Left renal pelvis (tissue), 4 donors: ENCODE results near the gene RGPD3. TPM values are rescaled to one million over a fixed set of nuclear protein-coding genes. Genes with fewer than 3 reads are reported as not detected.
"Not testable (repeated sequence)": the region's sequence is repeated elsewhere in the genome, so short reads cannot be mapped to it uniquely, and the experiment has no call there.

Experiments used
- DNase-seq, 4 donors: peaks; one replicate each; pipeline ENCODE4 v3.0.0-alpha.2; 2013; ENCODE audit warnings: low read depth in 4 of 4, low spot score in 3 of 4
- polyA plus RNA-seq, 4 donors: library from polyadenylated mRNA; unstranded; fragments of 120-200 nt; gene quantifications; one replicate each; pipeline ENCODE4 v1.2.1, GENCODE V29; 2013; ENCODE audit not compliant: insufficient read length in 4 of 4

RGPD3 gene
- under 1 TPM in 3 of 4 donors, not detected in 1; 0.23 to 0.63 (median 0.47) TPM for polyA plus RNA-seq

- DNase-seq, result not testable (repeated sequence)
Observed at GRCh38 chr2:106468107-106468506, at the start of gene RGPD3. RGPD3 (minus strand) TSS chr2:106468413; CDS start chr2:106468288, 125 bp downstream.

GRCh38 chr2:106517329-106517728 is 49.1 kb upstream of the RGPD3 start:
- DNase-seq, result no peak

- DNase-seq, result no peak
Observed at GRCh38 chr2:106516864-106517263, 48.7 kb upstream of the RGPD3 start.

- no peak for DNase-seq
Observed at GRCh38 chr2:106516436-106516835, 48.2 kb upstream of the RGPD3 start.

GRCh38 chr2:106514827-106515226 is 46.6 kb upstream of the RGPD3 start:
- not testable (repeated sequence) for DNase-seq

- DNase-seq, result not testable (repeated sequence)
Observed at GRCh38 chr2:106513391-106513790, 45.2 kb upstream of the RGPD3 start.

DNA sequence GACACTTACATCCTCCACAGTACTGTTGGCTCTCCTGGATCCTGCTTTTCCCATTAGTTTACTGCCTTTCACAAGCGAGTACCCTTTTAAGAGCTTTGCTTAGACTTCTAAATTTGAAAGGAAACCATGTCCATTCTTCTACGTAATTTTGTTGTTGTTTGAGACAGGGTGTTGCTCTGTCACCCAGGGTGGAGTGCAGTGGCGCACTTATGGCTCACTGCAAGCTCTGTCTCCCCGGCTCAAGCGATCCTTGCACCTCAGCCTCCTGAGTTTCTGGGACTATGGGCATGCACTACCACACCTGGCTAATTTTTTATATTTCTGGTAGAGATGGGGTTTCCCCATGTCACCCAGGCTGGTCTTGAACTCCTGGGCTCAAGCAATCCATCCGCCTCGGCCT is 43.7 kb upstream of the RGPD3 start:
- not testable (repeated sequence) for DNase-seq

DNA sequence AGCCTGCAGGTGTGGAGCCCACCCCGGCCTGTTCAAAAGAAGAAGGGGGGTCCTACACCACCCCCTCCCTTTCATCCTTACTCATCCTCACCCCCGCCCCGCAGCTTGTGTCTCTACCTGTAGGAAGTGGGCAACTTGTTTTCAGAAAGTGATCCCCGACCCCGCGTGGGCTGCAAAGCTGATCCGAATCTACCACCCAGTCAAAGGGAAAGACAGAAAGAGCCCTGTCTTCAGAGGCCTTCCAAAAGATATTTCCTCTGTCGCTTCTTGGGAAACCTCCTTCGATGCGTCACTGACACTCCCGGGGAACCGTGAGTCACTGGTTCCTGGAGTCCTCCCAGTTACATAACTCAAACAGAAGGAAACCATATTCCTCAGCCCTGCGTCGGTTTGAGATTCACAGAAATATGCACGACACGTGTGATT is 43.3 kb upstream of the RGPD3 start:
- not testable (repeated sequence) for DNase-seq

DNA sequence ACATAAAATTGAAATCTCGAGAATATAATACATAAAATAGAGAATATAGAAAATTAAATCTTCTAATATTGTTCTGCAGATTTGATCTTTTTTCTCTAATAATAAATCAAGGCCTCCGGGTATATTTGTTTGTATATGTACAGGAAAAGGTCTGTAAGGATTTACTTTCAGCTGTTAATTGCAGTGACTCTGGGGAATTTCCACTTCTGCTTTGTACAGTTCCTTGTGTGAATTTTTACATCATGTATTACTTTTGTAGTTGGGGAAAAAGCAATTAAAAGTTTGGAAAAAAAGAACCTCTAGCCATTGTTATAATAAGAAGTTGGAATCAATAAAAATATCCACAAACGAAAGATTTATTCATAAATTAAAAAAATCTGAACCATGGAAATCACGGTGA is 42.6 kb upstream of the RGPD3 start:
- not testable (repeated sequence) for DNase-seq

DNA sequence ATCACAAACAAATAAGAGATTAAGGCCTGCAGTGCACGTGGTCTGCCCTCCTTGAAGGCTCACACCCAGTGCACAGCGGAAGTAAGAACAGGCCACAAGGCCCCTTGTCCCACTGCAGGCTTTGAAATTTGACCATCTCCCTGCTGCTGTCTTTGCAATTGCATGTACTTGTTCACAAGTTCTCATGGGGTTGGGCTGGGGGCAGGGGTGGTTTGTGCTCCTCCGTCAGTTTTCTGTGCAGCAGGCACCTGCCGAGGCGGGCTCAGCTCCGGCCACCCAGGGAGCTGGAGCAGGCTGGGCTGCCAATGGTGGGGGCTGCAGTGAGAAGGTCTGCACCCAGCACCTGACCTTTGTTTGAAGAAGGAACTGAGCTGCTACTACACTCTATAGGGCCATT is 41.2 kb upstream of the RGPD3 start:
- DNase-seq, result not testable (repeated sequence)

GRCh38 chr2:106508660-106509373 is 40.6 kb upstream of the RGPD3 start:
- DNase-seq, result not testable (repeated sequence)

- not testable (repeated sequence) for DNase-seq
Observed at GRCh38 chr2:106506002-106506687, 37.9 kb upstream of the RGPD3 start.

DNA sequence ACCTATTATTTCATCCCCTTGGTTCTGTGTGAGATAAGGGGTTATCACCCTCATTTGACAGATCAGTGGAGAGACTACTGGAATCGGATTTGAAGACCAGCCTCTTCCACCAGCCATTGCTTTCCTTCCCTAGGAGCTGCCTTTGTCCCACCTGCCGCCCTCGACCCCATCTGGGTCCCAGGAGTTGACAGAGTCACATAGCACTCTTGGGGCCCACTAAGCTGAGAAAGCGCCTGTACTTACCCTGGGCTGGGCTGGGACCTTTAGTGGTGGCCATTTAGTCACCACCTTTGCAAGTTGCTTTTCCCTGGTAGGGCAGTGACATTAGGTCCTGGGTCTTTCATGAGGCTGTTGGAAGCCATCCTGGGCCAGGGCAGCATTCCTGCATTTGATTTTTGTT is 36.6 kb upstream of the RGPD3 start:
- not testable (repeated sequence) for DNase-seq

GRCh38 chr2:106504192-106504591 is 36.0 kb upstream of the RGPD3 start:
- DNase-seq, result not testable (repeated sequence)

- not testable (repeated sequence) for DNase-seq
Observed at GRCh38 chr2:106502351-106502750, 34.1 kb upstream of the RGPD3 start.

DNA sequence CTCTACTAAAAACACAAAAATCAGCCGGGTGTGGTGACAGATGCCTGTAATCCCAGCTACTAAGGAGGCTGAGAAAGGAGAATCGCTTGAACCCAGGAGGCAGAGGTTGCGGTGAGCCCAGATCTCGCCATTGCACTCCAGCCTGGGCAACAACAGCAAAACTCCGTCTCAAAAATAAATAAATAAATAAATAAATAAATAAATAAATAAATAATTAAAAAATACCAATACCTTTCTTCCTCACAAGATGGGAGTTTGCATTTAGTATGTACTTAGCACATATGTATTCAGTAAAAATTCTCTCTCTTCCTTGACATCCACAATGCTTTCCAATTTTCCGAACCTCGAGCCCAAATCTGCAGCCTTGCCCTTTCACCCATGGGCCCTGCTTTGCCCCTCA is 32.1 kb upstream of the RGPD3 start:
- DNase-seq, result not testable (repeated sequence)

DNA sequence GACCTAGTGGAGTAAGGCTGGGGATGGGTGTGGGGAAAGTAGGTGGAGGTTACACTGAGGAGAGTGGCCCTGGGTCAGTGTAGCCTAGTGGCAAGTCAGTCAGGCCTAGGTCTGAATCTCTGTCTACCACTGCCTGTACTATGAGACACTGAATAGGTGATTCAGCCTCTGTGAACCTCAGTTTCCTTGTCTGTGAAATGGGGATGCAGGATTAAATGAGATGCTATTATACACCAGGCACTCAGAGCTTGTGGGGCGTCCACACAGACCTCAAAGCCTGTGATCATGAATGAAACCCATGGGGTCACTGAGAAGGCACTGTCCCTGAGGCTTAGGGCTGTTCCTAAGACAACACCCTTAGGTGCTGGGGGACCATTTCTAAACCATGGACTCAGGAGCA is 30.3 kb upstream of the RGPD3 start:
- not testable (repeated sequence) for DNase-seq

- DNase-seq, result not testable (repeated sequence)
Observed at GRCh38 chr2:106492913-106493312, 24.7 kb upstream of the RGPD3 start.

DNA sequence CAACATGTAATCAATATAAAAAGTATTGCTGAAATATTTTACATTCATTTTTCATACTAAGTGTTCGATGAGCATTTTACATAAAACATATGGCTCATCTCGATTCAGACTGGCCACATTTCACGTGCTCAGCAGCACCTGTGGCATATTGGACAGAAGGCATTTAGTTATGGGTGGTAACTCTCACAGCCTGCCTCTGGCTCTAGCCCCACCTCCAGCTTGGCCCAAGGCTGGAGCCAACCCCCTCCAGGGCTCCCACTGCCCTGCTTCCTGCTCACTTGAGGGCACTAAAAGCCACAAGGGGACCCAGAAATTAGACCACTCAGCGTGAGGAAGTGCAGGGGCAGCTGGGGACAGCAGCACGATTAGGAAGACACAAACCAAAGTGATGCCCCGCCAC is 24.2 kb upstream of the RGPD3 start:
- DNase-seq, result not testable (repeated sequence)

DNA sequence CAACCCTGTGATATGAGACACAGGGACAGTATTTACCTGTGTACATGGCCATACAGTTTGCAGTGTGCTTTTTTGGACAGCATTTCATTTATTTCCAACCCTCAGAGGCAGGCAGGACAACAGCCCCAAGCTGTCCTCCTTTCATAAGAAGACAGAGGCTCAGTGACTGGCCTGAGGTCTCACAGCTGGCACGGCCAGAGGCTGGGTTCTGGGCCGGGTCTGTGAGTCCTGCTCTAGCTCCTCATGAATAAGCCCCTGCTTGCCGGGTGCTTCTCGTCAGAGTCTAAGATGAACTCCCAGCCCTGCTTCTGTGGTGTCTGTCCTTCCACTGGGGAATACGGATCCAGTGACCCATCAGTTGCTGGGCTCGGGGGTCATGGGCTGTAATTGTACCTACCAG is 21.5 kb upstream of the RGPD3 start:
- not testable (repeated sequence) for DNase-seq

DNA sequence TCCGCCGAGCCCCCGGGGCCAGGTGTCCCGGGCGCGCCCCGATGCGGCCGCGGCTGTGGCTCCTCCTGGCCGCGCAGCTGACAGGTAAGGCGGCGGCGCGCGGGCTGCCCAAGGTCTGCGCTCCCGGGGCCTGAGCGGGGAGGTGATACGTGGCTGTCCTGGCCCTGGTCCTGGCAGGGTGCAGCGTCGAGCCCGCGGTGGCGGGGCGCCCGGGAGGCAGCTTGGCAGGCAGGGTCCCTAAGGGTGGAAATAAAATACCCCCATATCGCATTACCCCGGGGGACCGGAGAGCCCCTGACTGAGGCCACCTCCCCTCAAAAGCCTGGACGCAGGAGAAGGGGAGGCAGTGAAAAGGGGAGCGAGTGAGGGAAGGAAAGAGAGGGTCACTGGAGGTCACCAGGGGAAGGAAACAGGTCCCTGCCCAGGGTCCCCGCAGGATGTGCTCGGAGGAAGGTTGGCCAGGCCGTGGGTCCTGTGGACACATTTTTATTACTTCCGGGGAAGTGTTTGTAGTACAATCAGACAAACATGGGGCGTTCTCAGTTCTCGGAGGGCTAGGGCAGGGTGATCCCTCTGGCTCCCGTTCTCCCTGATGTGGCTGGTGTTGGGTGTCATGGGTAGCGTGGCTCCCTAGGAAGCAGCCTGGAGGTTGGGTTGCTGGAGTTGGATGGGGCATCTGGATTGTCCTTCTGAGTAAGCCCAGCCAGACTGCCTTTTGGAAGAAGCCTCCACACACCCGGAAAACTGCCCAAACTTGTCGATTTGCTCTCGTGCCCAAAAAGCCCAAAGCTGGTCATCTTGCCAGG is 19.4 kb upstream of the RGPD3 start:
- DNase-seq, result not testable (repeated sequence)
